DOHH2 (cell line): Measurements from ENCODE around the gene ACOT6.
"Not testable (repeated sequence)": the region's sequence is repeated elsewhere in the genome, so short reads cannot be mapped to it uniquely, and the experiment has no call there.

Source experiments
- EZH2phosphoT487 ChIP-seq: fragments of 200-600 bp; sonication (generic); IDR thresholded peaks from 2 replicates; pipeline ENCODE4 v1.6.1; 2017; ENCODE audit warnings: borderline replicate concordance, mild to moderate bottlenecking, antibody characterized with exemption, low read length, moderate library complexity, mixed read lengths
- TF ChIP-seq, protein P1 (sequence below): fragments of 200-600 bp; sonication (generic); IDR thresholded peaks from one replicate; pipeline ENCODE4 v1.5.1; 2014; ENCODE audit warnings: antibody characterized with exemption, mild to moderate bottlenecking, low read depth, low read length; ENCODE audit not compliant: poor library complexity, severe bottlenecking

DNA sequence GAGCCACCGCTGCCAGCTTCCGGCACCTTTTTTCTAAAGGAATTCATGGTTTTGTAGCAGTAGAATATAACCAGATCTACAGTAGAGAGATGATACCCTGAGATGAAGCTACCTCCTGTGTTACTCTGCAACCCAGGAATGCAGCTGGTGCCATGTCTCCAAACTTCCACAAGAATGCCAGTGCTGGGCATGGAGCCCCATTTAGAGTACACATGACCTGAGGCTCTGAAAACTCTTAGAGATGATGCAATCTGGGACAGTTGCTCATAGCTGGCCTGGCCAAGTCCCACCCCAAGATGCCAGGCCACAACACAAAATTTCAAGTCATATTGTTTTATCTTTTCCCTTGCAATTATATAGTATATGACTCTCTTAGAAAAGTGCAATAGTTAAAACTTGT is 35.1 kb upstream of the ACOT6 start:
- TF ChIP-seq, protein P1, sequence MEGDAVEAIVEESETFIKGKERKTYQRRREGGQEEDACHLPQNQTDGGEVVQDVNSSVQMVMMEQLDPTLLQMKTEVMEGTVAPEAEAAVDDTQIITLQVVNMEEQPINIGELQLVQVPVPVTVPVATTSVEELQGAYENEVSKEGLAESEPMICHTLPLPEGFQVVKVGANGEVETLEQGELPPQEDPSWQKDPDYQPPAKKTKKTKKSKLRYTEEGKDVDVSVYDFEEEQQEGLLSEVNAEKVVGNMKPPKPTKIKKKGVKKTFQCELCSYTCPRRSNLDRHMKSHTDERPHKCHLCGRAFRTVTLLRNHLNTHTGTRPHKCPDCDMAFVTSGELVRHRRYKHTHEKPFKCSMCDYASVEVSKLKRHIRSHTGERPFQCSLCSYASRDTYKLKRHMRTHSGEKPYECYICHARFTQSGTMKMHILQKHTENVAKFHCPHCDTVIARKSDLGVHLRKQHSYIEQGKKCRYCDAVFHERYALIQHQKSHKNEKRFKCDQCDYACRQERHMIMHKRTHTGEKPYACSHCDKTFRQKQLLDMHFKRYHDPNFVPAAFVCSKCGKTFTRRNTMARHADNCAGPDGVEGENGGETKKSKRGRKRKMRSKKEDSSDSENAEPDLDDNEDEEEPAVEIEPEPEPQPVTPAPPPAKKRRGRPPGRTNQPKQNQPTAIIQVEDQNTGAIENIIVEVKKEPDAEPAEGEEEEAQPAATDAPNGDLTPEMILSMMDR, result not testable (repeated sequence)
- not testable (repeated sequence) for TF ChIP-seq EZH2phosphoT487
